HG02870 (cell line): ENCODE data around the gene PLEKHA8.

Experiments
- ATAC-seq: cut with Tn5 transposase; IDR thresholded peaks from one replicate; pipeline ENCODE4 v1.9.1; 2021; ENCODE audit warnings: mild to moderate bottlenecking, moderate library complexity; ENCODE audit not compliant: unreplicated experiment

The PLEKHA8 gene

GRCh38 chr7:30062587-30062986 lies 34.4 kb downstream of the PLEKHA8 start:
- ATAC-seq, result no peak

DNA sequence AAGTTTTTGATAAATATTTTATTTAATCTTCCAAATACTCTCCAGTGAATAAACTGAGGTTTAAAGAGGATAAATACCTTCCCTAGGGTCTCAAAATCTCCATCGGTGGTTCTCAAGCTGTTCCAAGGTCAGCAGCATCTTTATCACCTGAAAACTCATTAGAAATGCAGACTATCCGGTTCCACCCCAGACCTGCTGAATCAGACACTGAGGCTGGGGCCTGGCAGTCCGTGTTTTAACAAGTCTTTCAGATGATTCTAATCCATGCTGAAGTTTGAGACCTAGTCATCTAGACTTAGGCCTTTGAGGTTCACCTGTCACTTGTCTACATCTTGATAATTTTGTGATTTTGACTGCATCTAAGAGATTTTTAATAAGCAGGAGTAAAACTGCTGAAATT lies 37.5 kb downstream of the PLEKHA8 start:
- no peak for ATAC-seq

DNA sequence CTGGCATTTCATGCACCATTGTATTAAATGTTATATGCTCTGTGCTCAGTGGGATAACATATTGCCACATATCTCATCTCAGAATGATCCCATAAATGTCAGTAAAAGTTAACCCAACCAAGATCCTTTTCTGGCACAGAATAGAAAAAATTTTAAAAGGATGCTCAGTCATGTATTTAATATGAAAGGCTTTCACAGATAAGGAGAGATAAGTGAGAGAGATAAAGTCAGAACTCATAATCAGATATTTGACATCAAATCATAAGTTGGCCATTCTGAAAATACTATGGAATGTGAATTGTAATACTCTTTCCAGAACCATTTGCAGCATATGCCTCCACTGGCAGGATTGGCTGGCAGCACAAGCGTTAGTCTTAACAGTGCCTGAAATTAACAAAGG lies 38.5 kb downstream of the PLEKHA8 start:
- ATAC-seq, result no peak

GRCh38 chr7:30068117-30068516 lies 39.9 kb downstream of the PLEKHA8 start:
- no peak for ATAC-seq

DNA sequence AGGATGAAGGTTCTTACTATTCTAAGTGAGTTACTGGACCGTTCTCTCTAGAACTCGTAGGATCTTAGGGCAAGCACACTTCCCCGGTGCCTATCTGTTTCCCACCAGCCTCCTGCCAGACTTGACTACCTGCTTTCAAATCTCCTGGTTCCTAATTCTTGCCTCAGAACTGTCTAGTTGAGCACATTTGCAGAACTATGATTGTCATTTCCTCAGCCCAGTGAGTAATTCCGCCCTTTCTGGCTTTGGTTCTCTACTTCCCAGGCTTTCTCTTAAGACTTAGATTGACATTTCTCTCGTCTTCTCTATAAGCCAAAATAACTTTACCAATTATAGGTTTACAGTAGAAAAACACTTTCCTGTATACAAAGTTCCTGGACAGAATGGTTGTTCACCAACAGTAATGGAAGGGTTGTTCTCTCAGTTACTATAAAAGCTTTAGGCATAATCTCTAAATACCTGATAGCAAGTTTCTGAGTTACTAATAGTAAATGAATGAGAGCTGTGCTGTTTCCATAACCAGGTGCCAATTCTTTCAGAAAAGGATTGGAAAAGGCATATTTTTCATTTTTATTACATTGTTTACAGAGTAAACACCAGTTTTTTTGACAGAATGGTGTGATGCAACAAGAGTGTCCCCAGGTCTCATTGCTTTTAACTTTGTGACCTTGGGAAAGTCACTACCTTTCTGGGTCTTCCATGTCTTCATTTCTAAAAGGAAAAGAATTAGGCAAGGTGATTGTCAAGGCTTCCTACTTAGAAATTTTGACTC lies 41.1 kb downstream of the PLEKHA8 start:
- ATAC-seq, result no peak

- ATAC-seq, result no peak
Measured at GRCh38 chr7:30070052-30070451, 41.8 kb downstream of the PLEKHA8 start.

GRCh38 chr7:30072735-30073134 lies 44.5 kb downstream of the PLEKHA8 start:
- no peak for ATAC-seq

DNA sequence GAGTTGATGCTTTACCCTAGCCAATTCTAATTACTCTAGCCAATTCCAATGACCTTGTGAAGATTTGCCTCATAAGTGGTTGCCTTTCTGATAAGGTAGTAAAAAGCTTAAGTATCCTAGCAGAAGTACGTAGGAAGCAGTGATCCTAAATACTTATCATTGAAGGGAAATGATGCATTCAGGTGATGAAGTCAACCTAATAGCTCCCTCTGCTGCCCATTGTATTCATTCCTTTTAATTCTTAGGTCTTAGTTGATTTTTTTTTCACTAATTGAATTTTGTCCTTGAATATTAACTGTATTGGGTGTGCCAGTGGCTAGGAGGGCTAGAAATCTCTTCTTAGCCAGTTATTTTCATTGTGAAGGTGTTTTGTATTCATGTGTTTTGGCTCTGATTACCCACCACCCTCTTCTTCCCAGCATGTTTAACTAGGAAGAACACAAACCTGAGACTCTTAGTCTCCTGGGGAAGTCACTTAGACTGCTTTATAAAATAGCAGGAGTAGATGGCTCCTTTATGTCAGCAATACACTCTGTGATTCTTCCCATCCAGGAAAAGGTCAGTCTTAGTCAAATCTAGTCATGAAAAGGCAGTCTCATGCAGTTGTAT lies 46.3 kb downstream of the PLEKHA8 start:
- ATAC-seq, result no peak

DNA sequence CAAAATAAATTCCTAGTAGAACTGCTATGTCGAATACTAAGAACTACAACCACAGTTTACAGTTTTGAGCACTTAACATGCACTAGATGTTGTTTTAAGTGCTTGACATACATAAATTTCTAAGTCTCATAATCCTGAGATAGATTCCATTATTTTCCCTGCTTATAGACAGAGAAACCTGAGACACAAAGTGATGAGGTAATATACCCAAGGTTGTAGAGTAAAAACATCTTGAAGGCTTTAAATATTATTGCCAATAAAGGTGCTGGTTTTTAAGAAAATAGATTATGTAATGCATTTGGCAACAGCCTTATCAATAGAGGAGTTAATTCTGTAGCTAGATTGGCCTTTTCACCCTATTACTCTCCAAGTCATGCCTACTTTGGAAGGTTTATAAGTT lies 48.2 kb downstream of the PLEKHA8 start:
- ATAC-seq, result no peak

DNA sequence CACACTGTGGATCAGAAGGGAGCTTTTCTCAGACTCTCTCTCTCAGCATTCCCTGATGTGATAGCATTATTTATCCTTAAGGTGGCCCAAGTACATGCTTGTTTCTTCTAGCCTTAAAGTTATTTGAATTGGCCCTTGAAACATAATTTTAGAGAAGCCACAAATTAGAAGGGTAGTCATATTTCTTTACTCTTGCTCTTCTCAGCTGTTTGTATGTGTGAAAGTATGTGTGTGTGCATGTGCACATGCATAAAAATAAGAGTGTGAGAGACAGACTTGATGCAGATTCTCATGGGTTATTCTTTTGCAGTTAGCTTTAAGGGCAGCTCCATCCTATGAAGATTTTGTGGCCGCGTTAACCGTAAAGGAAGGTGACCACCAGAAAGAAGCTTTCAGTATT lies 50.1 kb downstream of the PLEKHA8 start:
- ATAC-seq, result no peak

DNA sequence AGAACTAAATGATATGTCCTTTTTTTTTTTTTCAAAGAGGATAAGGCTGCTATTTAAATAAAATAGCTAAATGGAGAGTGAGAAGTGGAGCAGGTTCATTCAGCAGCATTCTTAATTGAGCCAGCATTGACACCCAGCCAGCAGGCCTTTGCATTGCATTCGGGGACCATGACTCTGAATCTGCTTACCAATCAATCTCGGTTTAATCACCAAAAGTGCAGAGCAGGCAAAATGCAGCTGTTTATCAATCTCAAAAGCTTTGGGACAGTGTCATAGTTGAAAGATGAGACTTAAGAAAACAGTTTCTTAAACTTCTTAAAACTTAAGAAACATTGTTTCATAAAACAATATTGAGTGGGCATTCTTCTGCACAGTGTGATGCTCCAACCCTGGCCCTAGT lies 51.7 kb downstream of the PLEKHA8 start:
- no peak for ATAC-seq

GRCh38 chr7:30080818-30081217 lies 52.6 kb downstream of the PLEKHA8 start:
- no peak for ATAC-seq

DNA sequence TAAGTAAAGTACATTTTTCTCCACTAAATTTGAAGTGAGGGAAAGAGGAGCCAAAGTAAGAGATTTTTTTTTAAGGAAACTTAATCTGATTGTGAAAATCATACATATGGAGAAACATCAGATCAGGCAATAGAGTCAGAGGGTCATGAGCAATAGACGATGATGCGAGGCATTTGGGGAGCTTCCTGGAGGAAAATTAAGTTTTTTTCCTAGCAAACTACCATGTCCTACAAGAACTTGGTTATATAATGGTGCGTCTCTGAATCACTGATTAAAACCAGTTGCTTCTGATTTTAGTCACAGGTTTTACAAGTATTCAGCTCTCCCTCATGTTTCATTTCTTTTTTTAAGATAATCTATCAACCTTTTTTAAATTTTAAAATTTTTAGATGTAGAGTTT lies 54.5 kb downstream of the PLEKHA8 start:
- ATAC-seq, result no peak

GRCh38 chr7:30083334-30083733 lies 55.1 kb downstream of the PLEKHA8 start:
- ATAC-seq, result no peak

DNA sequence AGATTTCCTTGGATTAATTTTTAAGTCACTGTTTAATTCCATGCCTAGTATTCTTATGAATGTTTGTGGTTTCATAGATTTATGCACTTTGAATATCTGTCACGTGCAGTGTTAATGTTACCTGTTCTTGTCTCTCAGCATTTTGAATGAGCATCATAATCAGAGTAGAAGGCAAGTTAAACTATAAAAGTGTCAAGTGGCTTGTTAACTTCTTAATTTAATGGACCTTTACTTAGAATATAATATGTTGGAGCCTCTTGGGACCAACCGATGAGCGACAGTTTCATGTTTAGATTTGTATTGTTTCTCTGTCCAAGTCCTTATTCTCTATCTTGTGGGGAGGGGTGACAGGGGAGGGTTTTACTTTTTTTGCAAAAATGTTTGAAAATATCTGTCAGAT lies 56.0 kb downstream of the PLEKHA8 start:
- no peak for ATAC-seq

DNA sequence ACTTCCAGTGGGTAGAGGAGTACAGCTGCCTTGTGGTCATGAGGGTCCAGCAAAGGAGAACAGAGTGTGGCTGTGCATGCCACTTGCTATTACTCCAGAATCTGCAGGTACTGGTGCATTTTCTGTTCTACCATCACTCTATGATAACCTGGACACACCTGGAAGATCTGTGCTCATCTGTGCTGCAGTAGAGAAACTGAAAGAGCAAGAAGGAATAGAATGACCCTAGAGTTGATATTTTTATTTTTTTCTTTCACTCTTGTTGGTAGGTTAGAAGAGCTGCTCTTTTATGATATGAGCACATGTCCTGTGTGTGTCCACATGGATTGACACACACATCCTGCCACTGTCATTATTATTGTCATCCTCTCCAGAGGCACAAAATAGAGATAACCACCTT lies 58.3 kb downstream of the PLEKHA8 start:
- no peak for ATAC-seq

DNA sequence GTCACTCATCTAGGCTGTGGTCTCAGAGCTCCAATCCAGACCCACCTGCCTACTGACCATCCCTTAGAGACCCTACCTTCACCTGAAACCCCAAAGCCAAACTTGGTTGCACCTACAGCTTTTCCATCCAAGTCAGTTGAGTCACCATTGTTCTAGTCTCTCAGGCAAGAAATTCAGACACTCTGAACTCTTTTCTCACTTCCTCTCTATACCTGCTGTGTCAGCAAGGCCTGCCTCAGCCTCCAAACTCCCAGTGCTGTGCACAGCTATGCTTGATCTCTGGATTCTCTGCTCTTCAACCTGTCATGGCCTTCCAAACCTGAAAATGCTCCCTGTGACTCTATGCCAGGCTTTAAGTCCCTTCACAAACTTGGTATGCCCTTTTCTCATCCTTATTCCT lies 59.2 kb downstream of the PLEKHA8 start:
- no peak for ATAC-seq

DNA sequence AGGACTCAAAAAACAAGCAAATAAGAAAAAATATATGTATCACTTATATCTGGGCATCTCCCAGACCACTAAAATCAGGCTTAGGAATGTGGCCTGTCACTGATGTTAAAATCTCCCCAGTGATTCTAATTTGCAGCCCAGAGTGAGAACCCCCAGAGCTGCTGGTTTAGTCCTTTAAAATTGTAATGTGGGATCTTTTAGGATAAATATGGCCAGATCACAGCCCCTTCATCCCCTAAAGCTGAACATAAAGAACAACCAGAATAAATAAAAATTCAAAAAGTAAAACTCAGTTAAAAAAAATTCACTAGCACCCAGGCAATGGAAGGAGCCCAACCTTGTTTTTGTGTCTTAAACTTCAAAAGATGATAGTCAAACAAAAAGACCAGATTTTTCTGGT lies 60.1 kb downstream of the PLEKHA8 start:
- ATAC-seq, result no peak

- no peak for ATAC-seq
Measured at GRCh38 chr7:30090111-30090510, 61.9 kb downstream of the PLEKHA8 start.

DNA sequence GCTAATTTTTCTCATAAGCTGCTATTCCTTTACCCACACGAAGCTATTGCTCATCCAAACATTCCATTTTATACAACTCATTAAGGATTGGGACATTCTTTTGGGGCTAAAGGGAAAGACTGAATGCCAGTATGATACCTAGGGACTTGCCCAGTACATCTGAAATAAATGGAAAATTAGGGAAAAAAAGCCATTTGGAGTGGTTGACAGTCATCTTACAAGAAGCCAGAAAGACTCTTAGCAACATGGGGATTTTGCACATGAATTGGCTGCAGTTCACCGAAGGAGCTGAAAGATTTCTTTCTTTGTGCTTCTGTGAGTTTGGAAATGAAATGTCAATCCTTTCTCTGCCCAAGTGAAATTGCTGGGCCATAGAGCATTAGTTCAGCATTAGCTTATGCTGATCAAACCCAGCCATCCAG lies 63.3 kb downstream of the PLEKHA8 start:
- no peak for ATAC-seq

DNA sequence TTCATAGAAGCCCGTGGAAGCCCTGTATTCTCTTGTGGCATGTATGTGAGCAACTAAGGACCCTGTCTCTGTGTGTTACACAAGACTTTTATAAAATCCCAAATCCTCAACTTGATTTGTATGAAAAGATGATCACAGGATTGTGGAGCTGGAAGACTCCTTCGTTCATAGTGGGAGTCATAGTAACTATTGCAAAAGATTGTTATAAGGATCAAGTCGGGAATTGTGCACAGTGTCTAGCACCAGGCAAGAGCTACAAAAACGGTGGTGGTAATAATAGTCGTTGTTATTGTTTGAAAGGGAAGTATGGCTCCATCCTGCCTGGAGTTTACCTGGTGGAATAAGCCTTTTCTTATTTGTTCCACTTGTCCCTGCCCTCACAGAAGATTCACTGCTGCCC lies 63.8 kb downstream of the PLEKHA8 start:
- no peak for ATAC-seq

DNA sequence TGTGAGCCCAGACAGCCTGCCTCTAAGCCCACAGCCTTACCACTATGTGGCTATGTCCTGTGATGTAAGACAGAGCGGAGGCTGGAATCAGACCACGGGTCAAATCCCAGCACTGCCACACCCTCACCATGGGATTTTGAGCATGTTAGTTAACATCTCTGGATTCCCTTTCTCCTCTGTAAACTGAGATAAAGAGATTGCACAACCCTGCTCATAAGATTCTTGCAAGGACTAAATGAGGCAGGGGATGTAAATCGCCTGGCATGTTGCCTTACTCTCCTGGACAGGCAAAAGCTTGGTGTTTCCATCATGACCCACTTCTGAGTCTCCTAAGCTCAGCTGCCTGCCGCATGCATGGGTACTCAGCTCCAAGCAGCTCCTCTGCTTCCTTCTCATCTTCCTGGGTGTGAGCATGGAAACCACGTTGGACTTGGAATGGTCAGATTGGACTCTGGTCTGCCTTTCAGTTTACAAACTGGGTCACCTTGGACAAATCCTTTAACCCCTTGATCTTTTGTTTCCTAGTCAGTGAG lies 65.3 kb downstream of the PLEKHA8 start:
- ATAC-seq, result no peak
